ENCODE measurements around the gene KLRD1. TPM values are rescaled to one million over a fixed set of nuclear protein-coding genes. Genes with fewer than 3 reads are reported as not detected.
"Not testable (repeated sequence)": the region's sequence is repeated elsewhere in the genome, so short reads cannot be mapped to it uniquely, and the experiment has no call there.

The KLRD1 gene
- total and polyA plus RNA-seq, 12 donors, result 0.22 to 5.7 (median 1.2) TPM

DNA sequence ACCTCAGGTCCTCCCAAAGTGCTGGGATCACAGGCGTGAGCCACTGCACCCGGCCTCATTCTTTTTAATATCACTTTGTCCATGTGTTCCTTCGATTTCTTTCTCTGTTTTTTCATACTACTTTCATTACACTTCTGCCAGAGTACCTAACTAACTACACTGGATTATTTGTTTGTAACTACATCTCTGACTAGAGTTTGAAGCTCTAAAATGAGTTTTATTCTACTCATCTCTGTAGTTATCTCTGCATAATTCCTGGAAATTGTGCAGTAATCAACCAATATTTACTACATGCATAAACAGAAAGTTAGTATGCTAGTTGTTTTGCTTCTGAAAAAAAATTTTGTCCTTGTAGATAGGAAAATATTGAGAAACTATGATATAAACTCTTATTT, 67.0 kb downstream of the KLRD1 start:
- intact Hi-C loops (cut with DNase I), result no loop called here
- ATAC-seq (no peak), DNase-seq (no peak)

DNA sequence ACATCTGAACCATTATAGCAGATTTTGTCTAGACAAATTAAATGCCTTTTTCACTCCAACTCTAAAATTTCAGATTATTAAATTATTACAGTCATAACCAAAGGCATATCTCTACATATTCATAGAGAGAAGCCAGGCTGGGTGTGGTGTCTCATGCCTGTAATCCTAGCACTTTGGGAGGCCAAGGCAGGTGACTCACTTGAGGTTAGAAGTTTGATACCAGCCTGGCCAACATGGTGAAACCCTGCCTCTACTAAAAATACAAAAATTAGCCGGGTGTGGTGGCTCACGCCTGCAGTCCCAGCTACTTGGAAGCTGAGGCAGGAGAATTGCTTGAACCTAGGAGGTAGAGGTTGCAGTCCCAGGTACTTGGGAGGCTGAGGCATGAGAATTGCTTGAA, 71.1 kb downstream of the KLRD1 start:
- ATAC-seq; H3K4me1 ChIP-seq; H3K9me3 ChIP-seq; DNase-seq; intact Hi-C loops (cut with DNase I); H3K27me3 ChIP-seq; H3K27ac ChIP-seq; H3K4me3 ChIP-seq; H3K36me3 ChIP-seq: not testable (repeated sequence)
- 87 to 89% methylated on average over 2 of the region's 2 CpGs for WGBS, 2 donors

More for the DNA sequence above, 67.0 kb downstream of the KLRD1 start:
- no peaks in the 10 kb centered on the region for H3K36me3 ChIP-seq
- H3K27ac ChIP-seq, result peak overlapping the region in 1 of 10 donors; percentile 18
- H3K4me1 ChIP-seq, result peaks cover 0 to 32% (median 0%) of the 10 kb centered on the region in 9 donors
- no peak overlapping the region for H3K4me3 ChIP-seq
- H3K27me3 ChIP-seq, result no peaks in the 10 kb centered on the region
- TF ChIP-seq, protein P1, sequence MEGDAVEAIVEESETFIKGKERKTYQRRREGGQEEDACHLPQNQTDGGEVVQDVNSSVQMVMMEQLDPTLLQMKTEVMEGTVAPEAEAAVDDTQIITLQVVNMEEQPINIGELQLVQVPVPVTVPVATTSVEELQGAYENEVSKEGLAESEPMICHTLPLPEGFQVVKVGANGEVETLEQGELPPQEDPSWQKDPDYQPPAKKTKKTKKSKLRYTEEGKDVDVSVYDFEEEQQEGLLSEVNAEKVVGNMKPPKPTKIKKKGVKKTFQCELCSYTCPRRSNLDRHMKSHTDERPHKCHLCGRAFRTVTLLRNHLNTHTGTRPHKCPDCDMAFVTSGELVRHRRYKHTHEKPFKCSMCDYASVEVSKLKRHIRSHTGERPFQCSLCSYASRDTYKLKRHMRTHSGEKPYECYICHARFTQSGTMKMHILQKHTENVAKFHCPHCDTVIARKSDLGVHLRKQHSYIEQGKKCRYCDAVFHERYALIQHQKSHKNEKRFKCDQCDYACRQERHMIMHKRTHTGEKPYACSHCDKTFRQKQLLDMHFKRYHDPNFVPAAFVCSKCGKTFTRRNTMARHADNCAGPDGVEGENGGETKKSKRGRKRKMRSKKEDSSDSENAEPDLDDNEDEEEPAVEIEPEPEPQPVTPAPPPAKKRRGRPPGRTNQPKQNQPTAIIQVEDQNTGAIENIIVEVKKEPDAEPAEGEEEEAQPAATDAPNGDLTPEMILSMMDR (IDR thresholded peaks at IDR 0.05), result no peak
- 92 to 96% methylated on average over 3 of the region's 3 CpGs for WGBS, 2 donors
- no peaks in the 10 kb centered on the region for H3K9me3 ChIP-seq

Other genes with a start within 250 kb of the KLRD1 start
- 1 to 10 TPM; 1.2 to 6.6 (median 2.7) TPM for gene CLEC1A, start 208.9 kb upstream of the KLRD1 start, total RNA-seq
- gene CLEC1A, start 208.9 kb upstream of the KLRD1 start, polyA plus RNA-seq, result 1 to 10 TPM; 4.3 to 4.8 TPM
- gene CLEC7A, start 177.7 kb upstream of the KLRD1 start, total RNA-seq, result 10 to 100 TPM in 1 of 10 donors, 1 to 10 TPM in 7, under 1 TPM in 2; 0.94 to 15.2 (median 1.8) TPM
- 1 to 10 TPM; 1.0 to 1.9 TPM for gene CLEC7A, start 177.7 kb upstream of the KLRD1 start, polyA plus RNA-seq
- gene OLR1, start 135.7 kb upstream of the KLRD1 start, total RNA-seq, result 1 to 10 TPM in 2 of 10 donors, under 1 TPM in 7, not detected in 1; 0.26 to 2.2 (median 0.49) TPM
- under 1 TPM in 1 of 2 donors, not detected in 1; 0.07 TPM for gene OLR1, start 135.7 kb upstream of the KLRD1 start, polyA plus RNA-seq
- not detected for gene TMEM52B, start 128.8 kb upstream of the KLRD1 start, total RNA-seq
- gene TMEM52B, start 128.8 kb upstream of the KLRD1 start, polyA plus RNA-seq, result under 1 TPM in 1 of 2 donors, not detected in 1; 0.03 TPM
- gene GABARAPL1, start 95.0 kb upstream of the KLRD1 start, total RNA-seq, result 100 to 1,000 TPM; 285 to 512 (median 413) TPM
- gene GABARAPL1, start 95.0 kb upstream of the KLRD1 start, polyA plus RNA-seq, result 100 to 1,000 TPM; 111 to 177 TPM
- gene KLRK1, start 82.2 kb downstream of the KLRD1 start, total RNA-seq, result 1 to 10 TPM in 2 of 10 donors, under 1 TPM in 7, not detected in 1; 0.15 to 5.2 (median 0.57) TPM
- 1 to 10 TPM in 1 of 2 donors, under 1 TPM in 1; 0.49 to 1.5 TPM for gene KLRK1, start 82.2 kb downstream of the KLRD1 start, polyA plus RNA-seq
- under 1 TPM in 2 of 10 donors, not detected in 8; 0.67 to 0.90 TPM for gene KLRC4, start 101.9 kb downstream of the KLRD1 start, total RNA-seq
- not detected for gene KLRC4, start 101.9 kb downstream of the KLRD1 start, polyA plus RNA-seq
- under 1 TPM in 1 of 10 donors, not detected in 9; 0.62 TPM for gene KLRC3, start 112.7 kb downstream of the KLRD1 start, total RNA-seq
- under 1 TPM in 1 of 2 donors, not detected in 1; 0.07 TPM for gene KLRC3, start 112.7 kb downstream of the KLRD1 start, polyA plus RNA-seq
- 1 to 10 TPM in 1 of 10 donors, not detected in 9; 1.3 TPM for gene KLRC2, start 128.1 kb downstream of the KLRD1 start, total RNA-seq
- gene KLRC2, start 128.1 kb downstream of the KLRD1 start, polyA plus RNA-seq, result under 1 TPM in 1 of 2 donors, not detected in 1; 0.06 TPM
- under 1 TPM in 1 of 10 donors, not detected in 9; 0.90 TPM for gene KLRC1, start 145.5 kb downstream of the KLRD1 start, total RNA-seq
- under 1 TPM; 0.13 to 0.22 TPM for gene KLRC1, start 145.5 kb downstream of the KLRD1 start, polyA plus RNA-seq
- gene EIF2S3B, start 198.0 kb downstream of the KLRD1 start, total RNA-seq, result 1 to 10 TPM in 3 of 10 donors, under 1 TPM in 4, not detected in 3; 0.15 to 1.8 (median 0.32) TPM
- under 1 TPM in 1 of 2 donors, not detected in 1; 0.16 TPM for gene EIF2S3B, start 198.0 kb downstream of the KLRD1 start, polyA plus RNA-seq